ENCODE results near the gene APOB. TPM values are rescaled to one million over a fixed set of nuclear protein-coding genes. Genes with fewer than 3 reads are reported as not detected.

The APOB gene
- polyA plus RNA-seq, 1 of the 3 experiments (the other 2 are of a cell fraction) = not detected

DNA sequence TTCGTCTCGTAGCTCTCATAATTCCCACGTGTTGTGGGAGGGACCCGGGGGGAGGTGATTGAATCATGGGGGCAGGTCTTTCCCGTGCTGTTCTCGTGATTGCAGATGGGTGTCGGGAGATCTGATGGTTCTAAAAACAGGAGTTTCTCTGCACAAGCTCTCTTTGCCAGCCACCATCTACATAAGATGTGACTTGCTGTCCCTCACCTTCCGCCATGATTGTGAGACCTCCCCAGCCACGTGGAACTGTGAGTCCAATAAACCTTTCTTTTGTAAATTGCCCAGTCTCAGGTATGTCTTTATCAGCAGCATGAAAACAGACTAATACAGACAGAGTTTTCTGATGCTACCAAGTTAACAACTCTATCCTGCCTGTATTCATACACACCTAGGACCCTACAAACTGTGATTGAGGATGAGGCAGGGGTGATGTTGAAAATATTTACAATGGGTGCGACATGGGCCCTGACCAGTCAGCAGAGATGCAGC, 3.9 kb downstream of the APOB start:
- ChIA-PET CTCF (interaction anchor here (1.0 to 9.3 kb wide), 5 partner anchors 14 to 378 kb away, joined by 3 to 315 read pairs (median 5); partner anchors contain the start of gene TDRD15), POLR2A (no interaction called here)
- H3K4me2 ChIP-seq = no peak overlapping the region
- DNase-seq = no peak
- H3K4me3 ChIP-seq (ENCODE audit: low read depth in 2 of 2, low read length in 1 of 2) = no peak overlapping the region
- H3K27me3 ChIP-seq (ENCODE audit: insufficient read depth) = no peaks in the 10 kb centered on the region; the same call in 1 of the 2 replicates
- TF ChIP-seq SMC3 (IDR thresholded peaks at IDR 0.05; ENCODE audit: low read depth, low read length) = no peak
- TF ChIP-seq YY1 (IDR thresholded peaks at IDR 0.05; ENCODE audit: low read depth) = no peak
- no peak for TF ChIP-seq NRF1 (IDR thresholded peaks at IDR 0.05; ENCODE audit: low read depth, low read length)
- no peak for TF ChIP-seq SIN3A (IDR thresholded peaks at IDR 0.05; ENCODE audit: borderline replicate concordance, low read depth, low read length)
- TF ChIP-seq EP300 (IDR thresholded peaks at IDR 0.05; ENCODE audit: borderline replicate concordance in 1 of 2, low read depth in 1 of 2, low read length in 1 of 2) = no peak
- no peak for TF ChIP-seq MXI1 (IDR thresholded peaks at IDR 0.05; ENCODE audit: low read depth, low read length)
- TF ChIP-seq POLR2AphosphoS5 (IDR thresholded peaks at IDR 0.05; ENCODE audit: low read depth, low read length) = no peak
- TF ChIP-seq JUND (IDR thresholded peaks at IDR 0.05) = no peak
- TF ChIP-seq CHD2 (IDR thresholded peaks at IDR 0.05; ENCODE audit: low read length, partially characterized antibody) = no peak
- no peak for TF ChIP-seq GABPA (IDR thresholded peaks at IDR 0.05; ENCODE audit: low read depth)
- TF ChIP-seq, protein P1, sequence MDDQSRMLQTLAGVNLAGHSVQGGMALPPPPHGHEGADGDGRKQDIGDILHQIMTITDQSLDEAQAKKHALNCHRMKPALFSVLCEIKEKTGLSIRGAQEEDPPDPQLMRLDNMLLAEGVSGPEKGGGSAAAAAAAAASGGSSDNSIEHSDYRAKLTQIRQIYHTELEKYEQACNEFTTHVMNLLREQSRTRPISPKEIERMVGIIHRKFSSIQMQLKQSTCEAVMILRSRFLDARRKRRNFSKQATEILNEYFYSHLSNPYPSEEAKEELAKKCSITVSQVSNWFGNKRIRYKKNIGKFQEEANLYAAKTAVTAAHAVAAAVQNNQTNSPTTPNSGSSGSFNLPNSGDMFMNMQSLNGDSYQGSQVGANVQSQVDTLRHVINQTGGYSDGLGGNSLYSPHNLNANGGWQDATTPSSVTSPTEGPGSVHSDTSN (IDR thresholded peaks at IDR 0.05) = no peak
- no peak for TF ChIP-seq ELF1 (IDR thresholded peaks at IDR 0.05)
- WGBS (ENCODE audit: low lambda C conversion rate) = 19% methylated on average over 9 of the region's 10 CpGs
- no peak overlapping the region for H3K27ac ChIP-seq (ENCODE audit: low read depth in 2 of 2, low read length in 1 of 2)
- no peaks in the 10 kb centered on the region for H4K20me1 ChIP-seq (ENCODE audit: insufficient read depth)
- H3K4me1 ChIP-seq (ENCODE audit: control insufficient read depth in 1 of 2, insufficient read depth in 2 of 2, low read depth in 1 of 2, low read length in 1 of 2) = peaks cover 0 to 13% of the 10 kb centered on the region in 2 experiments; a peak in 2 of 4 replicates
- no peak overlapping the region for H2AFZ ChIP-seq (ENCODE audit: low read depth)
- H3K9ac ChIP-seq = no peak overlapping the region
- H3K9me2 ChIP-seq = no peaks in the 10 kb centered on the region
- no peaks in the 10 kb centered on the region for H3F3A ChIP-seq (replicated peaks; ENCODE audit: insufficient read depth)
- no peaks in the 10 kb centered on the region for H3K9me3 ChIP-seq
- H3K79me2 ChIP-seq (ENCODE audit: insufficient read depth) = no peaks in the 10 kb centered on the region
- H3K36me3 ChIP-seq (replicated peaks in 1 of 2; ENCODE audit: control insufficient read depth in 1 of 2, insufficient read depth in 2 of 2, low read length in 1 of 2) = no peaks in the 10 kb centered on the region

GRCh38 chr2:21039080-21039556, 4.8 kb downstream of the APOB start:
- H3K4me2 ChIP-seq = no peak overlapping the region

More at GRCh38 chr2:21039080-21039556, 4.8 kb downstream of the APOB start:
- Histone ChIP-seq H2AFZ (ENCODE audit: low read depth) (no peak overlapping the region), H3K36me3 (replicated peaks in 1 of 2; ENCODE audit: control insufficient read depth in 1 of 2, insufficient read depth in 2 of 2, low read length in 1 of 2) (no peaks in the 10 kb centered on the region), H4K20me1 (ENCODE audit: insufficient read depth) (no peaks in the 10 kb centered on the region), H3K27ac (ENCODE audit: low read depth in 2 of 2, low read length in 1 of 2) (no peak overlapping the region), H3K9me2 (no peaks in the 10 kb centered on the region), H3K9ac (no peak overlapping the region), H3K27me3 (ENCODE audit: insufficient read depth) (no peaks in the 10 kb centered on the region; the same call in 1 of the 2 replicates), H3K9me3 (no peaks in the 10 kb centered on the region), H3K4me3 (ENCODE audit: low read depth in 2 of 2, low read length in 1 of 2) (no peak overlapping the region), H3K79me2 (ENCODE audit: insufficient read depth) (no peaks in the 10 kb centered on the region), H3F3A (replicated peaks; ENCODE audit: insufficient read depth) (no peaks in the 10 kb centered on the region), H3K4me1 (ENCODE audit: control insufficient read depth in 1 of 2, insufficient read depth in 2 of 2, low read depth in 1 of 2, low read length in 1 of 2) (peaks cover 0 to 13% of the 10 kb centered on the region in 2 experiments; a peak in 2 of 4 replicates)
- CTCF ChIA-PET = interaction anchor here (1.0 to 6.3 kb wide), 6 partner anchors 13 to 377 kb away, joined by 3 to 51 read pairs (median 4); no protein-coding TSS in a partner anchor
- TF ChIP-seq ELF1 (IDR thresholded peaks at IDR 0.05) (no peak), MXI1 (IDR thresholded peaks at IDR 0.05; ENCODE audit: low read depth, low read length) (no peak), SMC3 (IDR thresholded peaks at IDR 0.05; ENCODE audit: low read depth, low read length) (no peak), USF2 (IDR thresholded peaks at IDR 0.05; ENCODE audit: borderline replicate concordance, low read depth, low read length) (no peak), GATA2 (CRISPR knock-in tag; IDR thresholded peaks at IDR 0.05) (no peak), RFX5 (IDR thresholded peaks at IDR 0.05; ENCODE audit: low read length) (no peak), FOXJ3 (CRISPR knock-in tag; IDR thresholded peaks at IDR 0.05) (no peak), TCF12 (IDR thresholded peaks at IDR 0.05) (no peak), CHD2 (IDR thresholded peaks at IDR 0.05; ENCODE audit: low read length, partially characterized antibody) (no peak), NRF1 (IDR thresholded peaks at IDR 0.05; ENCODE audit: low read depth, low read length) (no peak), TAF1 (IDR thresholded peaks at IDR 0.05; ENCODE audit: borderline replicate concordance, low read depth, low read length) (no peak), GABPA (IDR thresholded peaks at IDR 0.05; ENCODE audit: low read depth) (no peak), USF1 (IDR thresholded peaks at IDR 0.05; ENCODE audit: borderline replicate concordance, low read depth) (no peak), YY1 (IDR thresholded peaks at IDR 0.05; ENCODE audit: low read depth) (no peak), FOXM1 (IDR thresholded peaks at IDR 0.05; ENCODE audit: low read depth) (no peak)
- TF ChIP-seq, protein P1 (IDR thresholded peaks at IDR 0.05) = no peak
- TF ChIP-seq, protein P2, sequence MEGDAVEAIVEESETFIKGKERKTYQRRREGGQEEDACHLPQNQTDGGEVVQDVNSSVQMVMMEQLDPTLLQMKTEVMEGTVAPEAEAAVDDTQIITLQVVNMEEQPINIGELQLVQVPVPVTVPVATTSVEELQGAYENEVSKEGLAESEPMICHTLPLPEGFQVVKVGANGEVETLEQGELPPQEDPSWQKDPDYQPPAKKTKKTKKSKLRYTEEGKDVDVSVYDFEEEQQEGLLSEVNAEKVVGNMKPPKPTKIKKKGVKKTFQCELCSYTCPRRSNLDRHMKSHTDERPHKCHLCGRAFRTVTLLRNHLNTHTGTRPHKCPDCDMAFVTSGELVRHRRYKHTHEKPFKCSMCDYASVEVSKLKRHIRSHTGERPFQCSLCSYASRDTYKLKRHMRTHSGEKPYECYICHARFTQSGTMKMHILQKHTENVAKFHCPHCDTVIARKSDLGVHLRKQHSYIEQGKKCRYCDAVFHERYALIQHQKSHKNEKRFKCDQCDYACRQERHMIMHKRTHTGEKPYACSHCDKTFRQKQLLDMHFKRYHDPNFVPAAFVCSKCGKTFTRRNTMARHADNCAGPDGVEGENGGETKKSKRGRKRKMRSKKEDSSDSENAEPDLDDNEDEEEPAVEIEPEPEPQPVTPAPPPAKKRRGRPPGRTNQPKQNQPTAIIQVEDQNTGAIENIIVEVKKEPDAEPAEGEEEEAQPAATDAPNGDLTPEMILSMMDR (IDR thresholded peaks at IDR 0.05) = no peak
- no peak for DNase-seq
- WGBS (ENCODE audit: low lambda C conversion rate) = 25% methylated on average over 4 of the region's 4 CpGs
- POLR2A ChIA-PET = no interaction called here
